Kidney epithelial cell (primary cell): ENCODE measurements around the gene C6orf58. TPM values are rescaled to one million over a fixed set of nuclear protein-coding genes. Genes with fewer than 3 reads are reported as not detected.

Experiments used
- DNase-seq: peaks from one replicate; pipeline ENCODE4 v3.0.0-alpha.2; 2010; ENCODE audit warnings: low read depth
- H3K27me3 ChIP-seq: 2 replicates; pipeline ENCODE4 v1.6.0; 2011; ENCODE audit warnings: low read length; ENCODE audit not compliant: control insufficient read depth, insufficient read depth
- H3K36me3 ChIP-seq: 2 replicates; pipeline ENCODE4 v1.5.1; 2011; ENCODE audit warnings: low read length; ENCODE audit not compliant: control insufficient read depth, insufficient read depth
- H3K4me3 ChIP-seq: 2 replicates; pipeline ENCODE4 v1.5.1; 2011; ENCODE audit warnings: low read depth, mild to moderate bottlenecking, control low read depth, low read length
- CTCF ChIP-seq: IDR thresholded peaks from 2 replicates; pipeline ENCODE4 v1.5.1; 2011; ENCODE audit warnings: mild to moderate bottlenecking, moderate library complexity, low read length, control low read depth, inconsistent platforms; ENCODE audit not compliant: insufficient read depth, poor library complexity, severe bottlenecking
- total RNA-seq: library from RNA; depleted of rRNA; stranded (reverse); fragments of >200 nt; gene quantifications from 2 replicates; pipeline ENCODE4 v1.2.3, GENCODE V29; 2015

Gene C6orf58
- total RNA-seq, result not detected in 2 replicates

GRCh38 chr6:127576874-127577273 lies at the start of gene C6orf58:
C6orf58 (plus strand) TSS chr6:127577174; CDS start chr6:127577186, 12 bp downstream.
- H3K4me3 ChIP-seq, result no peak within 1 kb of the TSS
- no peak for TF ChIP-seq CTCF
- no peaks in the 10 kb centered on the region for H3K36me3 ChIP-seq
- no peak for DNase-seq
- H3K27me3 ChIP-seq, result no peaks in the 10 kb centered on the region

GRCh38 chr6:127533011-127533410 lies 44.0 kb upstream of the C6orf58 start:
- no peaks in the 10 kb centered on the region for H3K27me3 ChIP-seq
- H3K36me3 ChIP-seq, result no peaks in the 10 kb centered on the region
- H3K4me3 ChIP-seq, result no peak overlapping the region
- DNase-seq, result no peak
- no peak for TF ChIP-seq CTCF

- no peak for DNase-seq
- no peaks in the 10 kb centered on the region for H3K27me3 ChIP-seq
- H3K4me3 ChIP-seq, result no peak overlapping the region
- TF ChIP-seq CTCF, result no peak
- no peaks in the 10 kb centered on the region for H3K36me3 ChIP-seq
Measured at GRCh38 chr6:127533736-127534135, 43.2 kb upstream of the C6orf58 start.

- H3K36me3 ChIP-seq, result no peaks in the 10 kb centered on the region
Measured at GRCh38 chr6:127538750-127539264, 38.2 kb upstream of the C6orf58 start.

GRCh38 chr6:127539272-127539671 lies 37.7 kb upstream of the C6orf58 start:
- TF ChIP-seq CTCF, result no peak
- no peaks in the 10 kb centered on the region for H3K36me3 ChIP-seq
- no peak for DNase-seq
- H3K27me3 ChIP-seq, result no peaks in the 10 kb centered on the region
- H3K4me3 ChIP-seq, result no peak overlapping the region

More at GRCh38 chr6:127538750-127539264, 38.2 kb upstream of the C6orf58 start:
- H3K27me3 ChIP-seq, result no peaks in the 10 kb centered on the region
- H3K4me3 ChIP-seq, result no peak overlapping the region
- no peak for DNase-seq
- no peak for TF ChIP-seq CTCF

- Histone ChIP-seq H3K4me3 (no peak overlapping the region), H3K36me3 (no peaks in the 10 kb centered on the region), H3K27me3 (no peaks in the 10 kb centered on the region)
- TF ChIP-seq CTCF, result peak; percentile 40
- DNase-seq, result no peak
Measured at GRCh38 chr6:127547215-127547614, 29.8 kb upstream of the C6orf58 start.
